HEK293 (cell line): ENCODE data around the gene SFT2D3.

Source experiments
- CTCF ChIA-PET: fragments of 350-600 bp; formaldehyde crosslinking; extraction: SDS; loops from one replicate; lab custom pipeline; 2021; ENCODE audit warnings: antibody characterized with exemption; lab: Yijun Ruan, JAX
- POLR2A ChIA-PET: fragments of 300-600 bp; formaldehyde crosslinking; extraction: SDS; loops from one replicate; lab custom pipeline; 2020; ENCODE audit warnings: antibody characterized with exemption, inconsistent platforms; lab: Yijun Ruan, JAX
- H3K27ac ChIP-seq: fragments of 200-500 bp; sonication (Bioruptor generic); 2 replicates; pipeline ENCODE4 v1.5.1; 2014; ENCODE audit warnings: low read depth, low read length, control low read depth, inconsistent platforms; ENCODE audit errors: extremely low read depth
- H3K36me3 ChIP-seq, 2 experiments: fragments of 200-500 bp in 1 of 2; sonication (Bioruptor generic) in 1 of 2; 1 replicate in 1 of 2; 2 replicates in 1 of 2; pipeline ENCODE4 v1.5.1; 2014 to 2017; ENCODE audit warnings: inconsistent platforms in 2 of 2, low read length in 2 of 2; ENCODE audit not compliant: control insufficient read depth in 2 of 2, insufficient read depth in 1 of 2
- H3K4me1 ChIP-seq: fragments of 200-500 bp; sonication (Bioruptor generic); 2 replicates; pipeline ENCODE4 v1.5.1; 2014; ENCODE audit warnings: mild to moderate bottlenecking, low read length, inconsistent platforms; ENCODE audit not compliant: control insufficient read depth, insufficient read depth
- H3K4me3 ChIP-seq: 2 replicates; pipeline ENCODE4 v1.5.1; 2011; ENCODE audit warnings: low read depth, mild to moderate bottlenecking, control low read depth, low read length, moderate library complexity
- H3K9me3 ChIP-seq: fragments of 200-500 bp; sonication (Bioruptor generic); 2 replicates; pipeline ENCODE4 v1.5.1; 2014; ENCODE audit warnings: low read depth, low read length, inconsistent platforms; ENCODE audit not compliant: control insufficient read depth, insufficient read depth
- BCL11A ChIP-seq: fragments of 450-650 bp; formaldehyde crosslinking; IDR thresholded peaks from 2 replicates; pipeline ENCODE4 v1.5.1; 2016; ENCODE audit warnings: low read depth, missing biosample characterization, missing genetic modification characterization
- ELK4 ChIP-seq: IDR thresholded peaks from 2 replicates; pipeline ENCODE4 v1.6.1; 2011; ENCODE audit warnings: mild to moderate bottlenecking, low read depth, low read length, borderline replicate concordance
- HOXA7 ChIP-seq: sonication (generic); formaldehyde crosslinking; IDR thresholded peaks from 2 replicates; pipeline ENCODE4 v1.8.1; 2022; ENCODE audit warnings: missing genetic modification reagents, borderline replicate concordance
- PRDM2 ChIP-seq: fragments of 450-650 bp; formaldehyde crosslinking; IDR thresholded peaks from 2 replicates; pipeline ENCODE4 v1.5.1; 2016; ENCODE audit warnings: missing biosample characterization, missing genetic modification characterization, borderline replicate concordance
- SALL2 ChIP-seq: fragments of 450-650 bp; formaldehyde crosslinking; IDR thresholded peaks from 2 replicates; pipeline ENCODE4 v1.5.0; 2017; ENCODE audit warnings: missing biosample characterization, mild to moderate bottlenecking, missing genetic modification characterization, borderline replicate concordance
- SP3 ChIP-seq: fragments of 450-650 bp; formaldehyde crosslinking; IDR thresholded peaks from 2 replicates; pipeline ENCODE4 v1.5.1; 2016; ENCODE audit warnings: missing biosample characterization, missing genetic modification characterization
- WT1 ChIP-seq: fragments of 450-650 bp; formaldehyde crosslinking; IDR thresholded peaks from 2 replicates; pipeline ENCODE4 v1.5.1; 2016; ENCODE audit warnings: missing biosample characterization, missing genetic modification characterization
- ZBTB1 ChIP-seq: fragments of 450-650 bp; formaldehyde crosslinking; IDR thresholded peaks from 2 replicates; pipeline ENCODE4 v1.5.1; 2016; ENCODE audit warnings: missing biosample characterization, missing genetic modification characterization
- ZNF138 ChIP-seq: fragments of 450-650 bp; formaldehyde crosslinking; IDR thresholded peaks from 2 replicates; pipeline ENCODE4 v1.5.1; 2016; ENCODE audit warnings: missing biosample characterization, missing genetic modification characterization, borderline replicate concordance
- ZNF174 ChIP-seq: fragments of 450-650 bp; formaldehyde crosslinking; IDR thresholded peaks from 2 replicates; pipeline ENCODE4 v1.5.0; 2017; ENCODE audit warnings: missing biosample characterization, mild to moderate bottlenecking, missing genetic modification characterization
- ZNF214 ChIP-seq: fragments of 450-650 bp; formaldehyde crosslinking; IDR thresholded peaks from 2 replicates; pipeline ENCODE4 v1.5.1; 2017; ENCODE audit warnings: missing biosample characterization, mild to moderate bottlenecking, missing genetic modification characterization, borderline replicate concordance
- ZNF26 ChIP-seq: fragments of 450-650 bp; formaldehyde crosslinking; IDR thresholded peaks from 2 replicates; pipeline ENCODE4 v1.5.1; 2016; ENCODE audit warnings: missing biosample characterization, missing genetic modification characterization
- ZNF350 ChIP-seq: fragments of 450-650 bp; formaldehyde crosslinking; IDR thresholded peaks from 2 replicates; pipeline ENCODE4 v1.5.0; 2017; ENCODE audit warnings: missing biosample characterization, mild to moderate bottlenecking, missing genetic modification characterization
- ZNF488 ChIP-seq: fragments of 450-650 bp; formaldehyde crosslinking; IDR thresholded peaks from 2 replicates; pipeline ENCODE4 v1.5.1; 2016; ENCODE audit warnings: missing biosample characterization, missing genetic modification characterization
- ZNF510 ChIP-seq: fragments of 450-650 bp; formaldehyde crosslinking; IDR thresholded peaks from 2 replicates; pipeline ENCODE4 v1.5.1; 2018; ENCODE audit warnings: mild to moderate bottlenecking, missing genetic modification characterization, missing biosample characterization; ENCODE audit not compliant: insufficient replicate concordance
- ZNF521 ChIP-seq: fragments of 450-650 bp; formaldehyde crosslinking; IDR thresholded peaks from 2 replicates; pipeline ENCODE4 v1.5.1; 2017; ENCODE audit warnings: missing biosample characterization, mild to moderate bottlenecking, missing genetic modification characterization
- ZNF530 ChIP-seq: fragments of 450-650 bp; formaldehyde crosslinking; IDR thresholded peaks from 2 replicates; pipeline ENCODE4 v1.5.1; 2016; ENCODE audit warnings: low read depth, missing biosample characterization, missing genetic modification characterization
- ZNF600 ChIP-seq: fragments of 450-650 bp; formaldehyde crosslinking; IDR thresholded peaks from 2 replicates; pipeline ENCODE4 v1.5.1; 2016; ENCODE audit warnings: missing biosample characterization, missing genetic modification characterization
- ZNF610 ChIP-seq: fragments of 450-650 bp; formaldehyde crosslinking; IDR thresholded peaks from 2 replicates; pipeline ENCODE4 v1.5.1; 2016; ENCODE audit warnings: missing biosample characterization, missing genetic modification characterization, borderline replicate concordance
- ZNF704 ChIP-seq: fragments of 450-650 bp; formaldehyde crosslinking; IDR thresholded peaks from 2 replicates; pipeline ENCODE4 v1.5.1; 2016; ENCODE audit warnings: missing biosample characterization, missing genetic modification characterization
- ZNF768 ChIP-seq: fragments of 450-650 bp; formaldehyde crosslinking; IDR thresholded peaks from 2 replicates; pipeline ENCODE4 v1.5.1; 2018; ENCODE audit warnings: missing biosample characterization, mild to moderate bottlenecking, missing genetic modification characterization
- ZNF792 ChIP-seq: fragments of 450-650 bp; formaldehyde crosslinking; IDR thresholded peaks from 2 replicates; pipeline ENCODE4 v1.5.1; 2016; ENCODE audit warnings: missing biosample characterization, missing genetic modification characterization
- ZNF837 ChIP-seq: fragments of 450-650 bp; formaldehyde crosslinking; IDR thresholded peaks from 2 replicates; pipeline ENCODE4 v1.5.1; 2016; ENCODE audit warnings: missing biosample characterization, missing genetic modification characterization
- ZSCAN5A ChIP-seq: fragments of 450-650 bp; formaldehyde crosslinking; IDR thresholded peaks from 2 replicates; pipeline ENCODE4 v1.5.1; 2016; ENCODE audit warnings: missing biosample characterization, missing genetic modification characterization
- ZXDB ChIP-seq: fragments of 450-650 bp; formaldehyde crosslinking; IDR thresholded peaks from 2 replicates; pipeline ENCODE4 v1.5.1; 2016; ENCODE audit warnings: missing biosample characterization, missing genetic modification characterization

Gene SFT2D3

GRCh38 chr2:127675331-127676261, 25.7 kb upstream of the SFT2D3 start, which contains the start of gene LIMS2 (continued):
- TF ChIP-seq HOXA7 (CRISPR knock-in tag) (no peak), ZNF600 (no peak), ZNF488 (tag by site-specific recombination) (no peak), ZNF350 (tag by site-specific recombination) (no peak), SALL2 (no peak), ZXDB (no peak), ZNF530 (tag by site-specific recombination) (no peak), ZNF521 (no peak), ZBTB1 (tag by site-specific recombination) (no peak), PRDM2 (tag by site-specific recombination) (no peak), ZNF26 (tag by site-specific recombination) (no peak), ZNF214 (tag by site-specific recombination) (no peak), SP3 (tag by site-specific recombination) (no peak), ZNF138 (no peak), ZNF837 (no peak), ELK4 (no peak), ZNF174 (tag by site-specific recombination) (no peak)

- ChIA-PET POLR2A (interaction anchor here (0.8 kb wide), 1 partner anchor 159 kb away, joined by 4 read pairs; no protein-coding TSS in a partner anchor), CTCF (interaction anchor here (0.7 to 1.7 kb wide), 2 partner anchors 9 to 19 kb away, joined by 4 to 5 read pairs; no protein-coding TSS in a partner anchor)
- Histone ChIP-seq H3K9me3 (no peaks in the 10 kb centered on the region), H3K36me3 (no peaks in the 10 kb centered on the region), H3K27ac (no peak overlapping the region), H3K4me3 (no peak overlapping the region), H3K4me1 (no peaks in the 10 kb centered on the region)
- no peak for TF ChIP-seq ZNF704 (tag by site-specific recombination)
- no peak for TF ChIP-seq ZNF768 (tag by site-specific recombination)
- no peak for TF ChIP-seq ZSCAN5A (tag by site-specific recombination)
- no peak for TF ChIP-seq BCL11A (tag by site-specific recombination)
- no peak for TF ChIP-seq ZNF510 (tag by site-specific recombination)
- TF ChIP-seq WT1 (tag by site-specific recombination), result no peak
- no peak for TF ChIP-seq ZNF792 (tag by site-specific recombination)
- TF ChIP-seq ZNF610, result no peak
These were observed 24.4 kb upstream of the SFT2D3 start for GRCh38 chr2:127676906-127677305.
